Measurements from ENCODE around the gene CBFA2T3. TPM values are rescaled to one million over a fixed set of nuclear protein-coding genes. Genes with fewer than 3 reads are reported as not detected.

Gene CBFA2T3
- polyA plus RNA-seq, 1 experiment: not detected

GRCh38 chr16:89013692-89014402 lies 36.8 kb upstream of the CBFA2T3 start:
- CTCF ChIA-PET: interaction anchor here (0.6 kb wide), 1 partner anchor 11 kb away, joined by 3 read pairs; no protein-coding TSS in a partner anchor
- H3K27me3 ChIP-seq (ENCODE audit: control insufficient read depth, insufficient read depth, low read length): no peaks in the 10 kb centered on the region

GRCh38 chr16:89013111-89013510 lies 36.1 kb upstream of the CBFA2T3 start:
- DNase-seq (ENCODE audit: low read depth): no peak
- CTCF ChIA-PET: no interaction called here

More at GRCh38 chr16:89013692-89014402, 36.8 kb upstream of the CBFA2T3 start:
- Histone ChIP-seq H3K4me3 (ENCODE audit: low read depth, low read length) (no peak overlapping the region), H3K36me3 (ENCODE audit: control insufficient read depth, insufficient read depth, low read length) (no peaks in the 10 kb centered on the region)
- DNase-seq (ENCODE audit: low read depth): no peak
- TF ChIP-seq CTCF (IDR thresholded peaks at IDR 0.05; ENCODE audit: insufficient read depth, low read depth, low read length): no peak
- POLR2A ChIA-PET: no interaction called here

GRCh38 chr16:89012622-89012995 lies 35.6 kb upstream of the CBFA2T3 start:
- ChIA-PET POLR2A (no interaction called here), CTCF (no interaction called here)
- Histone ChIP-seq H3K4me3 (ENCODE audit: low read depth, low read length) (no peak overlapping the region), H3K27me3 (ENCODE audit: control insufficient read depth, insufficient read depth, low read length) (no peaks in the 10 kb centered on the region), H3K36me3 (ENCODE audit: control insufficient read depth, insufficient read depth, low read length) (no peaks in the 10 kb centered on the region)
- no peak for DNase-seq (ENCODE audit: low read depth)
- no peak for TF ChIP-seq CTCF (IDR thresholded peaks at IDR 0.05; ENCODE audit: insufficient read depth, low read depth, low read length)

More at GRCh38 chr16:89013111-89013510, 36.1 kb upstream of the CBFA2T3 start:
- Histone ChIP-seq H3K36me3 (ENCODE audit: control insufficient read depth, insufficient read depth, low read length) (no peaks in the 10 kb centered on the region), H3K4me3 (ENCODE audit: low read depth, low read length) (no peak overlapping the region), H3K27me3 (ENCODE audit: control insufficient read depth, insufficient read depth, low read length) (no peaks in the 10 kb centered on the region)
- POLR2A ChIA-PET: no interaction called here
- no peak for TF ChIP-seq CTCF (IDR thresholded peaks at IDR 0.05; ENCODE audit: insufficient read depth, low read depth, low read length)

GRCh38 chr16:89011909-89012621 lies 35.1 kb upstream of the CBFA2T3 start:
- DNase-seq (ENCODE audit: low read depth): no peak
- Histone ChIP-seq H3K27me3 (ENCODE audit: control insufficient read depth, insufficient read depth, low read length) (no peaks in the 10 kb centered on the region), H3K4me3 (ENCODE audit: low read depth, low read length) (no peak overlapping the region), H3K36me3 (ENCODE audit: control insufficient read depth, insufficient read depth, low read length) (no peaks in the 10 kb centered on the region)
- CTCF ChIA-PET: no interaction called here
- TF ChIP-seq CTCF (IDR thresholded peaks at IDR 0.05; ENCODE audit: insufficient read depth, low read depth, low read length): no peak
- POLR2A ChIA-PET: no interaction called here

- H3K36me3 ChIP-seq (ENCODE audit: control insufficient read depth, insufficient read depth, low read length): no peaks in the 10 kb centered on the region
- no peak overlapping the region for H3K4me3 ChIP-seq (ENCODE audit: low read depth, low read length)
- POLR2A ChIA-PET: no interaction called here
- DNase-seq (ENCODE audit: low read depth): no peak
- no peak for TF ChIP-seq CTCF (IDR thresholded peaks at IDR 0.05; ENCODE audit: insufficient read depth, low read depth, low read length)
- no peaks in the 10 kb centered on the region for H3K27me3 ChIP-seq (ENCODE audit: control insufficient read depth, insufficient read depth, low read length)
- CTCF ChIA-PET: no interaction called here
These were observed 33.4 kb upstream of the CBFA2T3 start for GRCh38 chr16:89010210-89010925.

Data from BJ (cell line).